Measurements from ENCODE around the gene HSPB6. TPM values are rescaled to one million over a fixed set of nuclear protein-coding genes. Genes with fewer than 3 reads are reported as not detected.

Gene HSPB6
- total RNA-seq, 1 donor from 2014 or later: 1.9 TPM

DNA sequence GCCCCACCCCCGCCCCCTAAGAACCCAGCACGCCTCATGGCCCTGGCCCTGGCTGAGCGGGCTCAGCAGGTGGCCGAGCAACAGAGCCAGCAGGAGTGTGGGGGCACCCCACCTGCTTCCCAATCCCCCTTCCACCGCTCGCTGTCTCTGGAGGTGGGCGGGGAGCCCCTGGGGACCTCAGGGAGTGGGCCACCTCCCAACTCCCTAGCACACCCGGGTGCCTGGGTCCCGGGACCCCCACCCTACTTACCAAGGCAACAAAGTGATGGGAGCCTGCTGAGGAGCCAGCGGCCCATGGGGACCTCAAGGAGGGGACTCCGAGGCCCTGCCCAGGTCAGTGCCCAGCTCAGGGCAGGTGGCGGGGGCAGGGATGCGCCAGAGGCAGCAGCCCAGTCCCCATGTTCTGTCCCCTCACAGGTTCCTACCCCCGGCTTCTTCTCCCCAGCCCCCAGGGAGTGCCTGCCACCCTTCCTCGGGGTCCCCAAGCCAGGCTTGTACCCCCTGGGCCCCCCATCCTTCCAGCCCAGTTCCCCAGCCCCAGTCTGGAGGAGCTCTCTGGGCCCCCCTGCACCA is 30.5 kb upstream of the HSPB6 start:
- DNase-seq (ENCODE audit: low read depth) (no peak), FAIRE-seq (no peak)
- Mint-ChIP-seq H3K27me3 (ENCODE audit: low read depth, unreplicated experiment) (peaks cover 31% of the 10 kb centered on the region), H3K36me3 (ENCODE audit: low read depth, unreplicated experiment) (peaks cover 6% of the 10 kb centered on the region), H3K4me3 (ENCODE audit: unreplicated experiment) (no peak overlapping the region), H3K4me1 (ENCODE audit: low read depth, unreplicated experiment) (peaks cover 4% of the 10 kb centered on the region), H3K27ac (ENCODE audit: unreplicated experiment) (no peak overlapping the region), H3K9me3 (ENCODE audit: unreplicated experiment) (no peaks in the 10 kb centered on the region)
- Histone ChIP-seq H3K27me3 (ENCODE audit: insufficient read depth, low read length) (no peaks in the 10 kb centered on the region), H3K4me2 (ENCODE audit: low read length) (no peak overlapping the region), H3K4me1 (ENCODE audit: insufficient read depth, low read length) (no peaks in the 10 kb centered on the region), H4K20me1 (ENCODE audit: insufficient read depth, low read length) (no peaks in the 10 kb centered on the region), H3K27ac (ENCODE audit: low read depth, low read length) (no peak overlapping the region), H3K36me3 (ENCODE audit: insufficient read depth, low read length) (no peaks in the 10 kb centered on the region), H2AFZ (ENCODE audit: low read depth, low read length) (no peak overlapping the region), H3K9me3 (ENCODE audit: insufficient read depth, low read depth, low read length) (no peaks in the 10 kb centered on the region), H3K4me3 (ENCODE audit: insufficient read depth, low read depth, low read length) (no peak overlapping the region), H3K9ac (ENCODE audit: low read length) (no peak overlapping the region), H3K79me2 (ENCODE audit: insufficient read depth, low read length) (no peaks in the 10 kb centered on the region)
- TF ChIP-seq, protein P1, sequence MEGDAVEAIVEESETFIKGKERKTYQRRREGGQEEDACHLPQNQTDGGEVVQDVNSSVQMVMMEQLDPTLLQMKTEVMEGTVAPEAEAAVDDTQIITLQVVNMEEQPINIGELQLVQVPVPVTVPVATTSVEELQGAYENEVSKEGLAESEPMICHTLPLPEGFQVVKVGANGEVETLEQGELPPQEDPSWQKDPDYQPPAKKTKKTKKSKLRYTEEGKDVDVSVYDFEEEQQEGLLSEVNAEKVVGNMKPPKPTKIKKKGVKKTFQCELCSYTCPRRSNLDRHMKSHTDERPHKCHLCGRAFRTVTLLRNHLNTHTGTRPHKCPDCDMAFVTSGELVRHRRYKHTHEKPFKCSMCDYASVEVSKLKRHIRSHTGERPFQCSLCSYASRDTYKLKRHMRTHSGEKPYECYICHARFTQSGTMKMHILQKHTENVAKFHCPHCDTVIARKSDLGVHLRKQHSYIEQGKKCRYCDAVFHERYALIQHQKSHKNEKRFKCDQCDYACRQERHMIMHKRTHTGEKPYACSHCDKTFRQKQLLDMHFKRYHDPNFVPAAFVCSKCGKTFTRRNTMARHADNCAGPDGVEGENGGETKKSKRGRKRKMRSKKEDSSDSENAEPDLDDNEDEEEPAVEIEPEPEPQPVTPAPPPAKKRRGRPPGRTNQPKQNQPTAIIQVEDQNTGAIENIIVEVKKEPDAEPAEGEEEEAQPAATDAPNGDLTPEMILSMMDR (IDR thresholded peaks at IDR 0.05; ENCODE audit: insufficient read depth, low read depth, low read length): no peak
- TF ChIP-seq EZH2 (IDR thresholded peaks at IDR 0.05; ENCODE audit: insufficient read depth, low read length): no peak

DNA sequence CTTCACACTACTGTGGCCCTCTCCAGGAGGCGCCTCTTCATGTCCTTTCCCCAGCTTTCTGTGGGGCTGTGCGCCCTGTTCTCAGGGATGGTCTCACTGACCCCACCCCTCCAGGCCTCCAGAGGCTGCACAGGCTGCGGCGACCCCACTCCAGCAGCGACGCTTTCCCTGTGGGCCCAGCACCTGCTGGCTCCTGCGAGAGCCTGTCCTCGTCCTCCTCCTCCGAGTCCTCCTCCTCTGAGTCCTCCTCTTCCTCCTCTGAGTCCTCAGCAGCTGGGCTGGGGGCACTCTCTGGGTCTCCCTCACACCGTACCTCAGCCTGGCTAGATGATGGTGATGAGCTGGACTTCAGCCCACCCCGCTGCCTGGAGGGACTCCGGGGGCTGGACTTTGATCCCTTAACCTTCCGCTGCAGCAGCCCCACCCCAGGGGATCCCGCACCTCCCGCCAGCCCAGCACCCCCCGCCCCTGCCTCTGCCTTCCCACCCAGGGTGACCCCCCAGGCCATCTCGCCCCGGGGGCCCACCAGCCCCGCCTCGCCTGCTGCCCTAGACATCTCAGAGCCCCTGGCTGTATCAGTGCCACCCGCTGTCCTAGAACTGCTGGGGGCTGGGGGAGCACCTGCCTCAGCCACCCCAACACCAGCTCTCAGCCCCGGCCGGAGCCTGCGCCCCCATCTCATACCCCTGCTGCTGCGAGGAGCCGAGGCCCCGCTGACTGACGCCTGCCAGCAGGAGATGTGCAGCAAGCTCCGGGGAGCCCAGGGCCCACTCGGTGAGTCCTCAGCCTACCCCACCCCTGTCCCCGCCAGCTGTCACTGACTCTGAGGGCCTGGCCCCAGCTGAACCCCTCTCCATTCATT is 29.7 kb upstream of the HSPB6 start:
- Mint-ChIP-seq H3K27ac (ENCODE audit: unreplicated experiment) (no peak overlapping the region), H3K9me3 (ENCODE audit: unreplicated experiment) (no peaks in the 10 kb centered on the region), H3K4me3 (ENCODE audit: unreplicated experiment) (no peak overlapping the region), H3K36me3 (ENCODE audit: low read depth, unreplicated experiment) (peaks cover 7% of the 10 kb centered on the region), H3K27me3 (ENCODE audit: low read depth, unreplicated experiment) (peaks cover 32% of the 10 kb centered on the region), H3K4me1 (ENCODE audit: low read depth, unreplicated experiment) (peaks cover 4% of the 10 kb centered on the region)
- Histone ChIP-seq H3K36me3 (ENCODE audit: insufficient read depth, low read length) (no peaks in the 10 kb centered on the region), H4K20me1 (ENCODE audit: insufficient read depth, low read length) (no peaks in the 10 kb centered on the region), H3K4me2 (ENCODE audit: low read length) (no peak overlapping the region), H3K79me2 (ENCODE audit: insufficient read depth, low read length) (no peaks in the 10 kb centered on the region), H3K4me1 (ENCODE audit: insufficient read depth, low read length) (no peaks in the 10 kb centered on the region), H3K27ac (ENCODE audit: low read depth, low read length) (no peak overlapping the region), H3K27me3 (ENCODE audit: insufficient read depth, low read length) (no peaks in the 10 kb centered on the region), H3K4me3 (ENCODE audit: insufficient read depth, low read depth, low read length) (no peak overlapping the region), H2AFZ (ENCODE audit: low read depth, low read length) (no peak overlapping the region), H3K9ac (ENCODE audit: low read length) (no peak overlapping the region), H3K9me3 (ENCODE audit: insufficient read depth, low read depth, low read length) (no peaks in the 10 kb centered on the region)
- no peak for TF ChIP-seq EZH2 (IDR thresholded peaks at IDR 0.05; ENCODE audit: insufficient read depth, low read length)
- TF ChIP-seq, protein P1 (IDR thresholded peaks at IDR 0.05; ENCODE audit: insufficient read depth, low read depth, low read length): no peak
- FAIRE-seq (no peak), DNase-seq (ENCODE audit: low read depth) (no peak)

DNA sequence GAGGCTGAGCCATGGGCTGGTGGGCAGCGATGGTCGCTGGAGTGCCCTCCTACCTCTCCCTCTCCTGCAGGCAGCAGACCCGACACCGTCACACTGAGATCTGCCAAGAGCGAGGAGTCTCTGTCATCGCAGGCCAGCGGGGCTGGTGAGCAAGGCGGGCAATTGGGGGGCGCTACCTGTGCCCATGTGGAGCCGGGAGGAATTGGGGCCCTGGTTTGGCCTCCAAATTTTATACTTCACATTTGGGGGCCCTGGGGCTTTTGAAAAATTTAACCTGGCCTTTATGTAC is 28.5 kb upstream of the HSPB6 start:
- H3K9me3 ChIP-seq (ENCODE audit: insufficient read depth, low read depth, low read length): no peaks in the 10 kb centered on the region
- Mint-ChIP-seq H3K4me1 (ENCODE audit: low read depth, unreplicated experiment) (peaks cover 4% of the 10 kb centered on the region), H3K4me3 (ENCODE audit: unreplicated experiment) (no peak overlapping the region), H3K27me3 (ENCODE audit: low read depth, unreplicated experiment) (peaks cover 36% of the 10 kb centered on the region), H3K27ac (ENCODE audit: unreplicated experiment) (no peak overlapping the region), H3K36me3 (ENCODE audit: low read depth, unreplicated experiment) (peaks cover 11% of the 10 kb centered on the region), H3K9me3 (ENCODE audit: unreplicated experiment) (no peaks in the 10 kb centered on the region)
- H3K9ac ChIP-seq (ENCODE audit: low read length): no peak overlapping the region
- TF ChIP-seq EZH2 (IDR thresholded peaks at IDR 0.05; ENCODE audit: insufficient read depth, low read length): no peak
- TF ChIP-seq, protein P1 (IDR thresholded peaks at IDR 0.05; ENCODE audit: insufficient read depth, low read depth, low read length): no peak
- no peak overlapping the region for H2AFZ ChIP-seq (ENCODE audit: low read depth, low read length)
- H3K79me2 ChIP-seq (ENCODE audit: insufficient read depth, low read length): no peaks in the 10 kb centered on the region
- H4K20me1 ChIP-seq (ENCODE audit: insufficient read depth, low read length): no peaks in the 10 kb centered on the region
- H3K4me1 ChIP-seq (ENCODE audit: insufficient read depth, low read length): no peaks in the 10 kb centered on the region
- no peak overlapping the region for H3K4me3 ChIP-seq (ENCODE audit: insufficient read depth, low read depth, low read length)
- no peaks in the 10 kb centered on the region for H3K27me3 ChIP-seq (ENCODE audit: insufficient read depth, low read length)
- no peak for FAIRE-seq
- H3K4me2 ChIP-seq (ENCODE audit: low read length): no peak overlapping the region
- no peaks in the 10 kb centered on the region for H3K36me3 ChIP-seq (ENCODE audit: insufficient read depth, low read length)
- no peak for DNase-seq (ENCODE audit: low read depth)
- no peak overlapping the region for H3K27ac ChIP-seq (ENCODE audit: low read depth, low read length)

Measured in astrocyte (in vitro differentiated cells and primary cell).